ENCODE results near the gene CFAP410.
A peak's percentile ranks its signal among the peaks of the same experiment; 100 is the strongest.
"Not testable (repeated sequence)": the region's sequence is repeated elsewhere in the genome, so short reads cannot be mapped to it uniquely, and the experiment has no call there.

Gene CFAP410

DNA sequence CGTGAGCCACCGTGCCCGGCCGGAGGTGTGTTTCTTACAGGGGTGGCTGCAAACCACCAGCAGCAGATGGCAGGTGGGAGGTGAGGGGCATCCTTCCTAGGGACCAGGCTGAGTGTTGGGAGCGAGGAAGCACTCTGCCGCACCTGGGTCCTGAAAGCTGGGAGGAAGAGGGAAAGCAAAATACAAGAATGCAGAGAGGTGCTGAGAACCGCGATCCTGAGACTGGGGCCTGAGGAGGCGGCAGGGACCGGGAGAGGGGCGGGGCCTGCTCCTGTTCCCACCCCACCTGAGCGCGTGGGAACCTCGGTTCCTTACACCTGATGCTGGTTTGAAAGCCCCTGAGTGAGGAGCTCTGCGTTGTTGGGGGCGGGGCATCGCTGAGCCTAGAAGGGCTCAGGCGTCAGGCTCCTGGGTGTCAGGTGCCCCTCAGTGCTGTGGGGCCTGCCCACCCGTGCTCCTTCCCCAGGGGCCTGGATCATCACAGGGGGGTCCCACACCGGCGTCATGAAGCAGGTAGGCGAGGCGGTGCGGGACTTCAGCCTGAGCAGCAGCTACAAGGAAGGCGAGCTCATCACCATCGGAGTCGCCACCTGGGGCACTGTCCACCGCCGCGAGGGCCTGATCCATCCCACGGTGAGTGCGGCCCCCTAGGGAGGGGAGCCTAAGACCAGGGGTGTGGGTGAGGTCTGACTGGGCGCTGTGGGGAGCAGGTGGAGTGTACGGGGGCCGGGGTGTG, 29.7 kb upstream of the CFAP410 start:
- DNase-seq: no peak

DNA sequence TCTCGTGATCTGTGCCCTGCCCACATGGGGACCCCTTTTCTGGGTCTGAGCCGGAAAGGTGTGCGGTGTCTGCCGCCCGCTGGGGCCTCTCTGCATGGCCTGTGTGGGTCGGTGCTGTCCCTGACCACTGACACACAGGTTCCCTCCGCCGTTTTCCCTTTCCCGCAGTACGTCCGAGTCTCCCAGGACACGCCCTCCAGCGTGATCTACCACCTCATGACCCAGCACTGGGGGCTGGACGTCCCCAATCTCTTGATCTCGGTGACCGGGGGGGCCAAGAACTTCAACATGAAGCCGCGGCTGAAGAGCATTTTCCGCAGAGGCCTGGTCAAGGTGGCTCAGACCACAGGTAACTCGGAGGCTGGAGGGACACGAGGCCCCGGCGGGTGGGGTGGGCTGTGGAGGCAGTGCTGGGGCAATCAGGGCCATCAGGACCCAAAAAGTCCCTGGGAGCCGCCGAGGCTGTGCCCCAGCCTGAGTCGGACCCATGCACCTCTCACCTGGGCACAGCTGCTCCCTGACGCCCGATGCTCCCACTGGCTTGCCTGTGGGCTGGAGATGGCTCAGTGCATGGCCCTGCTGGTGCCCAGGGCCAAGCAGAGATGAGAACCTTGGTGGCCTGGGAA, 27.5 kb upstream of the CFAP410 start:
- no peak for DNase-seq

DNA sequence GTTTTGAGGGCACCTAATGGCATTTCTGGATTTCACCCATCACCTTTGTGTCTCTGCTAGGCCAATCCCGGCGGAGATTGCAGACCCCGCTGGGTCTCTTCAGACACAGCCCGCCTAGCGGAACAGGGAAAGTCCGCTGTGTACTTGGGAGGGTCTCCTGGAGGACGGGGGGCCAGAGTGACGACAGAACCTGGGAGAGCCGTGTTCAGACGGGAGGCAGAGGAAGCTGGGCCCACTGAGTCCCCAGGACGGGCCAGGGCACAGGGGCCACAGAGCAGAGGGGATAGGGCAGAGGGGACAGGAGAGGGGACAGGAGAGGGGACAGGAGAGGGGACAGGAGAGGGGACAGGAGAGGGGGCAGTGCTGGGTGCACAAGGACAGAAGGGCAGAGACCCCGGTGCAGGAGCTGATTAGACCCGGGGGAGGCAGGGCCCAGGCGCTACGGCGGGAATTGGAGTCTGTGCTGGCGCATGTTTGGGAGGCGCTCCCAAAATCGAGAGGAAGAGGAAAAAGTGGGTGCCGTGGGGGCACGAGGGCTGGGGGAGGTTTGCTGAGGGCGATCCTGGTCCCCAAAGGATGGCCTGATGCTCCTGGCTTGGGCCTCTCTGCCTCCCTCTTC, 26.9 kb upstream of the CFAP410 start:
- no peak for DNase-seq

DNA sequence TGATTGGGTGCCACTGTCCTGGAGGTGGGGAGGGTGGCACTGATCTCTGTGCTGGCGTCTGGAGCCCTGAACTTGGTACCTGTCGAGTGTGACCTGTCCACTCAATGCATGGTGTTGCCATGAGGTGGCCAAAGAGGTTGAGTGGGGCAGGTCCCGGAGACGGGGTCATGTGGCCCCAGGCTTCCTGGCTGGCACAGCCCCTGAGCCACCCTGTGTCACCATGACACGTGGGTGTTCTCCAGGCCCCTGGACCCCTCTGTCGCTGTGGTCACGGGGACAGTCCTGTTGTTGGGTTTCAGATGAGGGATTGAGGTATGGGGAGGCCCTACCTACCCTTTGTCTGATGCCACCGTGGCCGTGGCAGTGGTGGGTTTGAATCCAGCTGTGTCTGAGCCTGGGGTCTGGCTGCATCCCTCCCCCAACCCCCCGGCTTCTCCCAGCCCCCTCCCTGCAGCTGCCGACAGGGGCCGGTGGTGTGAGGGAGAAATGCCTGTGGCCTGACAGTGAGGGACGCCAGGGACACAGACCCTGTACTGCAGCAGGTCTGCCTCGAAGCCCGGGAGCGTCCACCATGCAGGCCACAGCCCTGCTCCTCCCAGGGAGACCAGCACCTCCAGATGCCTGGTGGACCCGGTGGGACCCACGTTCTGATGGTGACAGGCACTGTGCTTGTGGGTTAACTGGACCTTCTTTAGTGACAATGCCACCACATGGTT, 26.2 kb upstream of the CFAP410 start:
- DNase-seq: no peak

DNA sequence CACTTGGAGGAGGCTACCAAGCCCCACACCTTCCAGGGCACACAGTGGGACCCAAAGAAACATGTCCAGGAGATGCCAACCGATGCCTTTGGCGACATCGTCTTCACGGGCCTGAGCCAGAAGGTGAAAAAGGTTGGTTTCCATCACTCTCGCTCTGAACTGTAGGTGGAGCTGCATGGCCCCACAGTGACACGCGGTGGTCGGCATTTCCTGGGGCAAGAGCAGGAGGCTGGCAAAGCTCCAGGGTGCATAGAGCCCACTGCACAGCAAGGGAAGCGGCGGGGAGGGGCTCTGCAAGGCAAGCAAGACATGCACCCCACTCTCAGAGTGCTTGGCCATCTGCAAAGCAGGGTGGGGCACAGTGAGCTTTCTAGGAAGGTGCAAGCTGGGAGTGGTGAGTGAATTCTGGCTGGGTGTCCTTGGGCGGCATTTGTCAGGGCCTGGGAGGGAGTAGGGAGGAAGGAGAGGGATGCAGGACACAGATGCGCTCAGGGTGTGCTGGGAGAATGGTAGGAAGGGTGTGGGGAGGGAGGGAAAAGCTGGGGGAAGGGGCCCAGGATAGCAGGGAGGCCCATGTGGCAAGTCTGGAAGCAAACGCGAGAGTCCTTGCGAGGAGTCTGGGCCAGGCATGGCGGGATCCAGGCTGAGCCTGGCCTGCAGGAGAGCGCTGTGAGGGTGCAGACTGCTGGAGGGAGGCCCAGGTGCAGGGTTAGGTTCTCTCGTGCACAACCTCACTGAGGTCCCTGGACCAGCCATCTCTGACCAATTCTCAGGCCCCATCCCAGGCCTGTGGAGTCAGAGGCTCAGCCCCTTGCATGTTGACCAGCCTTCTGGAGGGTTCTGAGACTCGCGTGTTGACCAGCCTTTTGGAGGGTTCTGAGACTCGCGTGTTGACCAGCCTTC, 25.2 kb upstream of the CFAP410 start:
- no peak for DNase-seq

DNA sequence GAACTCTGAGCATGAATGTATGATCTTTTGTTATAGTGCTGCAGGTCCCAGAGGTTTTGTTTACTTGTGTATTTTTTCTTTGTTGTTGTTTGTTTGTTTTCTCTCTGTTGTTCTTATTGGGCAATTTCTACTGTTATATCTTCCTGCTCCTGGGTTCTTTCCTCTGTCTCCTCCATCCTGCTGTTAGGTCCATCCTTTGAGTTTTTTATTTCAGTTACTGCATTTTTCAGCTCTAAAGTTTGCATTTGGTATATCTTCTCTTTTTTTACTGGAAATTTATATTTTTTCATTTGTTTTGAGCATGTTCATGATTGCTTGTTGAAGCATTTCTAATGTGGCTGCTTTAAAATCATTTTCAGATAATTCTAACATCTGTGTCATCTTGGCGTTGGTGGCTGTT, 24.1 kb upstream of the CFAP410 start:
- DNase-seq: no peak

DNA sequence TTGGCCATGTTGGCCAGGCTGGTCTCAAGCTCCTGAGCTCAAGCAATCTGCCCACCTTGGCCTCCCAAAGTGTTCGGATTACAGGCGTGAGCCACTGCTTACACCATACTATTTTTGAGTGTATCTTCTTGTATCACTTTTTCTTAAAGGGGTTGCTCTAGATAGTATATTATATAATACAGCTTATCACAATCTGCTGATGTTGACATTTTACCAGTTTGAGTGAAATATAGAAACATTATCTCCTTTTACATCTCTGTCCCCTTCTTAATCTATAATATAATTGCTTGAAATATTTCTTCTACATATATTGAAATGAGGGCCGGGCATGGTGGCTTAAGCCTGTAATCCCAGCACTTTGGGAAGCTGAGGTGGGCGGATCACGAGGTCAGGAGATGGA, 22.7 kb upstream of the CFAP410 start:
- DNase-seq: not testable (repeated sequence)

DNA sequence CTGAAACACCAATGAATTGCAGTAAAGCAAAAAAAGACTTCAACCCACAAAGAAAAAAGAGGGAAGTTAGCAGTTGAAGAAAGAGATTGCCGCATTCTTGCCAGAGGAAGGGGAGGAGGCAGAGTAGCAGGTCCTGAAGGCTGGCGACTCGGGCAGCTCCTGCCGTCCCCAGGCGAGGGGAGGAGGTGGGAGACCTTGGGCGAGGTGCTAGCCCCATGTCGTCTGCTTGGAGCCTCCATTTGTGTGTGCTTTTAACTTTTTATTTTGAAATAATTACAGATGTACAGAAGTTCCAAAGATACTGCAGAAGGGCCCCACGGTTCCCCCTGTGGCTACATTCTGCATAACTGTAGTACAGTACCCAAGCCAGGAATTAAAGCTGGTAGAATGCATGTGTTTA, 21.0 kb upstream of the CFAP410 start:
- DNase-seq: no peak

DNA sequence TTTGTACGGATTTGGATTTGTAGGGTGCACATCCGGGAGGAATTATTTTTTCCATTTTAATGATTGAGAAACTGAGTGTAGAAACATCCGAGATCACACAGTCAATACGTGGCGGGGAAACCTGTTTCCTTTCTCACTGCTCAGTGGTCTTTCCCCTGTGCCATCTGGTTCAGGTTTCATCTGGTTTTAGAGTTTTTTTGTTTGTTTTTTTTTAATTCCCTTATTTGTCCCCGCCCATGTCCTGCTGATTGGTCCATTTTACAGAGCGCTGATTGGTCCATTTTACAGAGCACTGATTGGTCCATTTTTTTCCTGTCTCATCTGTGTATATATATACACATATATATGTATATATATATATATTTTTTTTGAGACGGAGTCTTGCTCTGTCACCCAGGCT, 20.2 kb upstream of the CFAP410 start:
- no peak for DNase-seq

DNA sequence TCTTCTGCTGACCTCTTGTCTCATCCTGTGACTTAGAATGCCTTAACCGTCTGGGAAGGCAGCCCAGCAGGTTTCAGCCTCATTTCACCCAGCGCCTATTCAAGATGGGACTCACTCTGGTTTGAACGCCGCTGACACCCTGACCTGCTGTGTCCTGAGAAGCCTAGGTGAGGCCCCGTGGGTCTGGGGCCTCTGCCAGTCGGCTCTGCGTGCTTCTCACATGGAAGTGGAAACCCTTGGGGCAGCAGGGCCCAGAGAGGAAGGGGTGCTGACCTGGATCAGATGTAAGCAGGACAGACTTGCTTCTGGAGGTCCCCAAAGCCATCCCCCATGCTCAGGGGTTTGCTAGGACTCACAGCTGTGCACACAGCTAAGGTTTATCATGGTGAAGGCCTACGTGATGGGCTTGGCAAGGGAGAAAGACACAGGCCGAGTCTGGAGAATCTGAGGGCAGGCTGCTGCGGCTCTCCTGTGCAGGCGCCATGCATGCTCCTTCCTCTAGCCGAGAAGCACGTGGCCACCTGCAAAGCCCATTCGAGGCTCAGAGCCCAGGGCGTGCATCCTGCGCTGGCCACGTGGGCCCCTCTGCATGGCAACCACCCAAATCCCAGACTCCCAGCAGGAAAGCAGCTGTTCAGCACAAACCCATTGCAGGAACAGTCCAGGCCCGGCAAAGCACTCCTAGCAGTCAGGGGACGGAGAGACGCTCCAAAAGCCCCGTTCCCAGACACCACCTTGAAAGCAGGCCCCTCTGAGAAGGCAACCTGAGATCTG, 18.1 kb upstream of the CFAP410 start:
- no peak for DNase-seq

DNA sequence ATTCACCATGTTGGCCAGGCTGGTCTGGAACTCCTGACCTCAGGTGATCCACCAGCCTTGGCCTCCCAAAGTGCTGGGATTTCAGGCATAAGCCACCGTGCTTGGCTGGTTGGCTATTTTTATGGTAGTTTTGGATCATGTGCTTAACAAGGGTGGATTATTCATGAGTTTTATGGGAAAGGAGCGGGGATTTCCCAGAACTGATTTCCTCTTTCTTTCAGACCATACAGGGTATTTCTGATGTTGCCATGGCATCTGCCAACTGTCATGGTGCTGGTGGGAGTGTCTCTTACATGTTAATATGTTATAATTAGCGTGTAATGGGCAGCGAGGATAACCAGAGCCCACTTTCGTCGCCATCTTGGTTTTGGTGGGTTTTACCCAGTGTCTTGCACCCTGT, 17.4 kb upstream of the CFAP410 start:
- DNase-seq: no peak

DNA sequence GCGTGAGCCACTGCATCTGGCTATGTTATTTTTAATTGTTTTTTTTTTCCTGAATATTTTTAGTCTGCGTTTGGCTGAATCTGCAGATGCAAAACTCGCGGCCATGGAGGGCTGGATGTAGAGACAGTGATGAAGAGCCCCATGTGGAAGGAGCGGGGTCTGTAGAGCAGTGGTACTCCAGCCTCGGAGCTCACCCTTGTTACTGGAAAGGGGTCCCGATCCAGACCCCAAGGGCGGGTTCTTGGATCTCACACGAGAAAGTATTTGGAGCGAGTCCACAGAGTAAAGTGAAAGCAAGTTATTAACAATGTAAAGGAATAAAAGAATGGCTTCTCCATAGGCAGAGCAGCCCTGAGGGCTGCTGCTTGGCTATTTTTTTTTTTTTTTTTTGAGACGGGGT, 17.0 kb upstream of the CFAP410 start:
- no peak for DNase-seq

DNA sequence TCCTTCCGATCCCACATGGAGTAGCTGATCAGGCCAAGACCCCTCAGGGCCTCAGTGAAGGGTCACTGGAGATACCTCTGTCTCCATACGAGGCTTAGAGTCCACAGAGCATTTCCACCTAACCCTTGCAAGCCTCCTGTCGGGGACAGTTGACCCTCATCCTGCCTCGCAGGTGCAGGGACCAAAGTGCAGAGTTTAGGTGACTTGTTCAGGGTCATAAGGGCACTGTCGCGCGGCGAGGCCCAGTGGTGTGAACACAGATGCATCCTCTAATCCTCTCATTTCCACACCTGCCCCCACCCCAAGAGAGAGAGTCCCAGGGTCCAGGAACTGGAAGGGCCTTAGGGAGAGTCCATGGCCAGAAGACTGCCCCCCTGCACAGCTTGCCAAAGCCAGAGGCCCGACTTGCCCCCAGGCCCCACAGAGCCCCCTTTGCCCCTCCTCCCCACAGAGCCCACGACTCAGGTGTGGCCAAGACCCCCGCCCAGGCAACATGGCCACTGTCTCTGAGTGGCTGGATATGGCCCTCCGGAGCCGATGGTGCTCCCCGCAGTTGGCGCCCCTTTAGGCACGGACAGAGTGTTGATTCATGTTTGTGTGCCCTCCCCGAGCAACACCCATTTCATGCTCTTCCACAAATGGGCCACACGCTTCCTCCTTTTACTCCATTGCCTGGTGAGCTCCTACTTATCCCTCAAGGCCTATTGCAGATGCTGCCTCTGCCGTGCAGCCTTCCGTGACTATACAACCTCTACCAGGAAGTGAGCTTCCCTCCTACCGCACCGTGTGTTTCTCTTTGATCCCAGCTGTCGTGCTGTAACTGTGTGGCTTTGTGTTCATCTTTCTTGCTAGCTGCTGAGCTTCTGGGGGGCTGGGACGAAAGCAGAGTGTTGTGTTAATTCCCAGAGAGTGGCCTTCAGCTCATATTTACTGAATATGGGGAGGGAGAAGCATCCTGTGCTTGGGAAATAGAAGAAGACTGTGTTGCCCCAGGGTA, 15.9 kb upstream of the CFAP410 start:
- DNase-seq: no peak

DNA sequence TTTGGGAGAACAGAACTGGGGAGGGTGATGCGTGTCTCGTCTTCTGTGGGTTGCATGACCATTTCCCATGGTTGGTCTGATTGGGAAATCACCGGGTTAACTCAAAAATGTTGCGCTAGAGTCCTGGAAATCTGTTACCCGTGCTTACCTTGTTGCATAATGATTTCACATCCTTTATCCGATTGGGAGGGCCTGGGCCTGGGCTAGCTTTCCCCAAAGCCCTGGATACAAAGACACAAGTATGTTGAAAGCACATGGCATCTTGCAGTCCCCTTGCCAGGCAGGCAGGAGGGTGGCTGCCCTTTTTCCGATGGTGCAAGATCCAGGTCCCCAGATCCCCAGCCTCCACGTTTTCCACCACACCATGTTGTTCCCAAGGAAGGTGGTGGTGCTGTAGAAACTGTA, 14.8 kb upstream of the CFAP410 start:
- DNase-seq: no peak

DNA sequence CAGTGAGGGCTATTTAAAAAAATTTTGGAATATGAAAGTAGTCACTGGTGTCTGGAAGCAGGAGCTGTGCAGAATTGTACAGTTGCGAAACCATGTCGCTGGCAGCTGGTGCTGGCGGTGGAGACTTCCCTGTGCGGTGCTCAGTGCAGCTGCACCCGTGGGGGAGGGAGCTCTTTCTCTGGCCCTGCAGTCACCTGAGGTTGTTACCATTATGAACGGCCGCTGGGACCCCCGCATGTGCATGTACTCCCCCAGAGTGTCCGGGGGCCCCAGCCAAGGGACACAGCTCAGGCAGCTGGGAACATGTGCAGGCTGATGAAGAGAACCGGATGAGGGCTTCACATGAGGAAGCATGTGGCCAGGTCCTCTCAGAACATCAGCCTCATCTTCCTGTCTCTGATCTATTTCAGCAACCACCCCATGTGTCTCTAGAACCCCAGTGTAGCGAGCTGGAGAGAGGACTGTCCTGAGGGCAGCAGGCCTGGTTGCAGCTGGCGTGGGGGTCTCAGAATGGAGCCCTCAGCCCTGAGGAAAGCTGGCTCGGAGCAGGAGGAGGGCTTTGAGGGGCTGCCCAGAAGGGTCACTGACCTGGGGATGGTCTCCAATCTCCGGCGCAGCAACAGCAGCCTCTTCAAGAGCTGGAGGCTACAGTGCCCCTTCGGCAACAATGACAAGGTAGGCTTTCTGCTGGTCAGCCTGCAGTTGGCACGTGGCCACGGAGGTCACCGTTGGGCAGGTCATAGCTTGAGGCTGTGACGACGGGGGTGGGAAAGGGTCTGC, 14.2 kb upstream of the CFAP410 start, which contains the start of gene TRPM2:
TRPM2 (plus strand) TSS at position 431 of the 780 bp plus-strand sequence; CDS start at position 511, 80 bp downstream.
- DNase-seq: peak; percentile 31

DNA sequence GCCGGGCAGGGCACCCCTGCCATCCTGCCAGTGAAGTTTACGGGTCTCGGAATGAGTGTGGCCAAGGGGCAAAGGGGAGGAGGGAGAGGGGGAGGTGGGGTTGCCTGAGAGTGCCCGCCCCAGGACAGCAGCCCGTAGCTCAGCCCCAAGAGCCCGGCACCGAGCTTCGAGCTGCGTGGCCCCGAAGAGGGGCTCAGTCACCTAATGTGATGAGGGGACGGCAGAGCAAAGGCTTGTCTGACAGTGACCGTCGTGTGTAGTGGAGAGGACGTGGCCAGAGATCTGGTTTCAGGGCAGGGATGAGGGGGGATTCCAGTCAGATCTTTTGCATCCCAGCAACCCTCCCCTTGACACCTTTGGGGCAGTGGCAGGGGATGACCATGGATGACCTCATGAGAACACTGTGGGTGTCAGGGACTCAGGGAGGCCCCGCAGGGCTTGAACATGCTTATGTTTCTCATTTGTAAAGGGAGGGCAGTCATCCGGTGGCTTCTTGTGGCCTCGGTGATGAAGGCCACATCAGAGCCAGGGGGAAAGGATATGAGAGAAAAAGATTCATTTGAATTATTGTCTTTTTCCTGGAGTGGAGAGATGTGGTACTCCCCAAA, 13.2 kb upstream of the CFAP410 start:
- no peak for DNase-seq

DNA sequence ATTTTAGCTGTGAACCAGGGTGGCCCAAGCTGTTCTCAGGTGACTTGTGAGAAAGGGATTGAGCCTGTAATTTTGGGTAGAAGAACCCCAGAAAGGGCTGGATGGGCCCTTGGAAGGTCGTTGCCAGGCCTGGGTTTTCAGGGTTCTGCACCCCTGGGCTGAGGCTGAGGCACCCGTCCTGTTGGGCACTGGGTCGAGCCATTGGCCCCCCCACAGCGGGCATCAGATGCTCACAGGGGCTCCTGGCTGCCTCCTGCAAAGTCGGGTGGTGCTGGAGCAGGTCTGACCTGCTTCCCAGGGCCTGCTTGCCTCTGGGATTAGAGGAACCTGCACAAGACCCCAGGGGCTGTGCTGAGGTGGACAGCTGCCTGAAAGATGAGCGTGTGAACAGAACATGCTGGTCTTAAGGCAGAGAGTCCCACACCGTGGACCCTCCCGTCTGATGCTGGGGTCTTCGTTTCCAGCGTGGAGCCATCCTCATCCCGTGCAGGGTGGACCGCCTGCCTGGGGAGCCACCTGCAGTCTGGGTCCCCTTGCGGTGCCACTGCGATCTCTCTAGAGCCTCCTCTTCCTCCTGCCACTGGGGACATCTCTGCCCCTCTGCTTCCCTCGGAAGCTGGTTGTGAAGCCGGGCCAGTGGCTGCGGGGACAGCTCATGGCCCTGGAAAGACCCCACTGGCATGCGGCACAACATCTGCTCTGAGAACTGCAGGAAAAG, 12.5 kb upstream of the CFAP410 start:
- DNase-seq: no peak

DNA sequence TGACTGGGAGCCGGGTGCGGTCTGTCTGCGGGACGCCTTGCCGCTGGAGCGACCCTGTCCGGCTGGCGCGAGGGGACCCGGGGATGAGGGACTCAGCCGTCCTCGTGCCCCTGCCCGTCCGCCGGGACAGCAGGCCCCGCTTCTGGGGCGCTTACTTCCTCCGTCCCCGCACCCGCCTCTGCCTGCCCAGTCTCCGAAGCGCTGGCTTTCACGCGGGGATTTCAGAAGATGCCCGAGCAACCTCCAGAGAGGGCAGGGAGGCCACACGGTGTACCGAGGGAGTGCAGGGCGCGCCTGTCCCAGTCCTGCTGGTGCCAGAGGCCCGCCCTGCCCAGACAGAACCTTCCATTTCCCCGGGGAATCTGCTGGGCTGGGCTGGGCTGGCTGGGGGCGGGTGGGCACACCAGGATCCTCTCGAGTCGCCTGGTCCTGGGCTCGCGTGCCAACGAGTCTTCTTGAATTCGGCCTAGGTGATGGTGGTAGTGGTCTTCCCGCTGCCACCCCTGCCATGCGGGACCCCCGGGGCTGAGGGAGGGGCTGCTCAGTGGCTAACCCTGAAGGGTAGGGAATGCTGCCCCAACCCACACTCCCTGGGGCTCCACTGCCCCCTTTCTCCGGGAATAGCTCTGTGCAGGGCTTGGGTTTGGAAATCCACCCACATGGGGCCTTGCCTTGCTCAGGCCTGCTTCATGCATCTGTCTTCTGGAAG, 11.7 kb upstream of the CFAP410 start:
- DNase-seq: no peak
